ENCODE measurements around the gene FEV.

FEV gene

GRCh38 chr2:218979846-218980734 is 4.9 kb downstream of the FEV start:
- peak; percentile 67 to 81 for DNase-seq (ENCODE audit: extremely low read depth in 1 of 2, low read depth in 1 of 2)

GRCh38 chr2:218975060-218975777 is 9.8 kb downstream of the FEV start:
- no peak for DNase-seq (ENCODE audit: extremely low read depth in 1 of 2, low read depth in 1 of 2)

GRCh38 chr2:218970894-218971293 is 14.1 kb downstream of the FEV start:
- no peak for DNase-seq (ENCODE audit: extremely low read depth in 1 of 2, low read depth in 1 of 2)

- DNase-seq (ENCODE audit: extremely low read depth in 1 of 2, low read depth in 1 of 2): no peak
Observed at GRCh38 chr2:218964041-218964771, 20.8 kb downstream of the FEV start.

- no peak for DNase-seq (ENCODE audit: extremely low read depth in 1 of 2, low read depth in 1 of 2)
Observed at GRCh38 chr2:218963601-218964000, 21.4 kb downstream of the FEV start.

GRCh38 chr2:218962859-218963492 is 22.0 kb downstream of the FEV start:
- no peak for DNase-seq (ENCODE audit: extremely low read depth in 1 of 2, low read depth in 1 of 2)

GRCh38 chr2:218961651-218962570 is 23.1 kb downstream of the FEV start:
- no peak for DNase-seq (ENCODE audit: extremely low read depth in 1 of 2, low read depth in 1 of 2)

- DNase-seq (ENCODE audit: extremely low read depth in 1 of 2, low read depth in 1 of 2): no peak
Observed at GRCh38 chr2:218961229-218961628, 23.8 kb downstream of the FEV start.

- no peak for DNase-seq (ENCODE audit: extremely low read depth in 1 of 2, low read depth in 1 of 2)
Observed at GRCh38 chr2:218960309-218961165, 24.4 kb downstream of the FEV start.

GRCh38 chr2:218959761-218960308 is 25.1 kb downstream of the FEV start:
- DNase-seq (ENCODE audit: extremely low read depth in 1 of 2, low read depth in 1 of 2): no peak

- peak; percentile 69 to 86 for DNase-seq (ENCODE audit: extremely low read depth in 1 of 2, low read depth in 1 of 2)
Observed at GRCh38 chr2:218959141-218959731, 25.7 kb downstream of the FEV start, which contains the start of gene CDK5R2. TSS of gene CDK5R2 (plus strand) at chr2:218959666. CDS start at chr2:218959821, 155 bp downstream.

GRCh38 chr2:218958276-218958675 is 26.7 kb downstream of the FEV start:
- DNase-seq (ENCODE audit: extremely low read depth in 1 of 2, low read depth in 1 of 2): no peak

GRCh38 chr2:218957671-218958070 is 27.3 kb downstream of the FEV start:
- no peak for DNase-seq (ENCODE audit: extremely low read depth in 1 of 2, low read depth in 1 of 2)

GRCh38 chr2:218956039-218956438 is 28.9 kb downstream of the FEV start:
- DNase-seq (ENCODE audit: extremely low read depth in 1 of 2, low read depth in 1 of 2): no peak

- no peak for DNase-seq (ENCODE audit: extremely low read depth in 1 of 2, low read depth in 1 of 2)
Observed at GRCh38 chr2:218954541-218955300, 30.3 kb downstream of the FEV start.

- no peak for DNase-seq (ENCODE audit: extremely low read depth in 1 of 2, low read depth in 1 of 2)
Observed at GRCh38 chr2:218953366-218953954, 31.5 kb downstream of the FEV start.

GRCh38 chr2:218952160-218952559 is 32.8 kb downstream of the FEV start:
- no peak for DNase-seq (ENCODE audit: extremely low read depth in 1 of 2, low read depth in 1 of 2)

Measured in stimulated activated CD8-positive, alpha-beta memory T cell treated with anti-CD3 and anti-CD28 coated beads, Interleukin-7, amount 100 ng/mL, for 48 hours (primary cell).